HG03095 (cell line): Measurements from ENCODE around the gene CALM3.
"Not testable (repeated sequence)": the region's sequence is repeated elsewhere in the genome, so short reads cannot be mapped to it uniquely, and the experiment has no call there.

Source experiments
- ATAC-seq: cut with Tn5 transposase; IDR thresholded peaks from one replicate; pipeline ENCODE4 v1.9.1; 2021; ENCODE audit warnings: moderate library complexity; ENCODE audit not compliant: unreplicated experiment

The CALM3 gene

GRCh38 chr19:46601318-46602224 lies at the start of gene CALM3:
TSS of gene CALM3 (plus strand) at chr19:46601330. CDS start at chr19:46601435, 105 bp downstream.
- ATAC-seq = no peak

DNA sequence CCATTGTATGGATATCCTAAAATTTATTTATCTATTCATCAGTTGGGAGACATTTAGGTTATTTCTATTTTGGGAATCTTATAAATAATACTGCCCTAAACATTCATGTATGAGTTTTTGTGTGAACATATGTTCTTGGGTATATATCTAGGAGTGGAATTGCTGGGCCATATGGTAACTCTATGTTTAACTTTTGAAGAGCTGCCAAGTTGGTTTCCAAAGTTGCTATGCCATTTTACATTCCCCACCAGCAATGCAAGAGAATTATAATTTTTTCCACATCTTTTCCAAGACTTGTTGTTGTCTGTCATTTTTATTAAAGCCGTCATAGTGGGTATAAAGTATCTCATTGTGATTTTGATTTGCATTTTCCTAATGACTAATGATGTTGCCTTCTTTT lies 48.2 kb upstream of the CALM3 start:
- ATAC-seq = no peak

- no peak for ATAC-seq
Measured at GRCh38 chr19:46554161-46554560, 47.0 kb upstream of the CALM3 start.

DNA sequence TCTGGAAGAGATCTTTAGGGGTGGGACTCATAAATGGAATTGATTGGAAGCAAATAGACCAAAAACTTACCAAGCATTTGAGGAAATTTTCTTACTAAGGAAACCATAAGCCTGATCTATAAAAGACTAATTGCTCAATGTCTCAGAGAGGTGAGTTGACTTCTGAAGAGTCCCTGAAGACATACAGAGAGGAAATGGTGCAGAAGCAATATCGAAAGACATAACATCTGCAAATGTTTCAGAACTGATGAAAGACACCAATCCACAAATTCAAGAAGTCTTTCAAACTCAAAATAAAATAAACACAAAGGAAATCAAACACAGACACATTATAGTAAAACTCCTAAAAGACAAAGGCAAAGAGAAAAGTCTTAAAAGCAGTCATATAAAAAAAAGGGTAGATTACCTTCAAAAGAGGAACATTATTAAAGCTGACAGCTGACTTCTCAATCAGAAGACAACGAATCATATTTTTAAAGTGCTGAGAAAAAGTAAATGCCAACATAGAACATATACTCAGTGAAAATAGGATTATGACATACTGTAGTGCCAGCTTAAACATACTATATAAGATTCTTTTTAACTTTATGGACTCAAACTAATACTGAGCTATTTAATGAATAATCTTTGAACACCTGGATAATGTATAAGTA lies 45.4 kb upstream of the CALM3 start:
- ATAC-seq = no peak

- not testable (repeated sequence) for ATAC-seq
Measured at GRCh38 chr19:46556471-46556870, 44.7 kb upstream of the CALM3 start.

GRCh38 chr19:46559203-46559602 lies 41.9 kb upstream of the CALM3 start:
- no peak for ATAC-seq

GRCh38 chr19:46559675-46560074 lies 41.5 kb upstream of the CALM3 start:
- not testable (repeated sequence) for ATAC-seq

- ATAC-seq = no peak
Measured at GRCh38 chr19:46564701-46565100, 36.4 kb upstream of the CALM3 start.

DNA sequence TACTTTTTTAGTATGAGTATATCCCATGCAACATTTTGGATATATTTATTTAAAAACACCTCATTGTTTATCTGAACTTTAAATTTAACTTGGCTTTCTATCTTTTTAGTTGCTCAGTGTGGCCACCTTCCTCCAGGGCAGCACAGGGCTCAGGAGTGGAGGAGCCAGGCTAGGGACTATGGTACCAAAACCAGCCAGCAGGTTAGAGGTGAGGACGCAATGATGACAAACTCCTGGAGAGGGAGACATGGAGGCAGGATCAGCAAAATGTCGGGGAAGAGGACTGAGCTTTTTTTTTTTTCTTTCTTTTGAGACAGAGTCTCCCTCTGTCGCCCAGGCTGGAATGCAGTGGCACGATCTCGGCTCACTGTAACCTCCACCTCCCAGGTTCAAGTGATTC lies 29.6 kb upstream of the CALM3 start:
- no peak for ATAC-seq

DNA sequence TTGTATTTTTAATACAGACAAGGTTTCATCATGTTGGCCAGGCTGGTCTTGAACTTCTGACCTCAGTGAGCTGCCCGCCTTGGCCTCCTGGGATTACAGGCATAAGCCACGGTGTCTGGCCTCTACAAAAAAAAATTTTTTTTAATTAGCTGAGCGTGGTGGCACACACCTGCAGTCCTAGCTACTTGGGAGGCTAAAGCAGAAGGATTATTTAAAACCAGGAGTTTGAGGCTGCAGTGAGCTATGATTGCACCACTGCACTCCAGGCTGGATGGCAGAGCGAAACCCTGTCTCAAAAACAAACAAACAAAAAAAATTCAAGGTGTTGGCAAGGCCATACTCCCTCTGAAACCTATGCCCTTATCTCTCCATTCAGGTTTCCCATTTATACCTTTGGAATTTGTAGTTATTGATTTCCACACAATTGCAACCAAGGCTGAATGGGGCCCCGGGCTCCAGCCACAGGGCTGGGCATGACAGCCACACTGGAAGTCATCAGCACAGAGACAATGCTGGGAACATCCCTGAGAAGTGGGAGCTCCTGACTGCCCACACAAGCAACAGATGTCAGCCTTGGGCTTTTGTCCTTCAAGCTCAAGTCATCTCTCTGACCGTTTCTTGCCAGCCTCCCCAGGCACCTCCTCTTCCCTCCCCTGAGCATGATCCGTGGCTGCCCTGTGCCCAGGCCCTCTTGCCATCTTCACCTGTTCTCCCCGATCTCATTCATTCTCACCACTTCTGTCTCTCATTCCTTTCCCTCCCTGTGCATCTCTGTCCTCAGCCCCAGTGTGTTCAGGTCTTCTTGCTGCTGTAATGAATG lies 27.2 kb upstream of the CALM3 start:
- ATAC-seq = no peak

- no peak for ATAC-seq
Measured at GRCh38 chr19:46574533-46574932, 26.6 kb upstream of the CALM3 start.

GRCh38 chr19:46578450-46578849 lies 22.7 kb upstream of the CALM3 start:
- ATAC-seq = no peak

- ATAC-seq = no peak
Measured at GRCh38 chr19:46579361-46579879, 21.7 kb upstream of the CALM3 start.

- no peak for ATAC-seq
Measured at GRCh38 chr19:46580247-46580646, 20.9 kb upstream of the CALM3 start.

DNA sequence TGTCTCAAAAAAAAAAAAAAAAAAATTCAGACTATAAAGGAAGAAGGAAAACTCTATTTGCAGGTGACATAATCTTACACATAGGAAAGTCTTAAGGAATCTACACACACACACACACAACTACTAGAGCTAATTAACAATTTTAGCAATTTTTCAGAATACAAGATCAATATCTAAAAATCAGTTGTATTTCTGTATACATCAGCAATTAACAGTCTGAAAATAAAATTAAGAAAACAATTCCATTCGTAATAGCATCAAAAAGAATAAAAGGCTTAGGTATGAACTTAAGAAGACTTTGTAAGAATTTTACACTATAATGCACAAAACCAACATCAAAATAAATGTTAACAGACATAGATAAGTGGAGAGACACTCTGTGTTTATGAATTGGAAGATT lies 15.6 kb upstream of the CALM3 start:
- no peak for ATAC-seq

DNA sequence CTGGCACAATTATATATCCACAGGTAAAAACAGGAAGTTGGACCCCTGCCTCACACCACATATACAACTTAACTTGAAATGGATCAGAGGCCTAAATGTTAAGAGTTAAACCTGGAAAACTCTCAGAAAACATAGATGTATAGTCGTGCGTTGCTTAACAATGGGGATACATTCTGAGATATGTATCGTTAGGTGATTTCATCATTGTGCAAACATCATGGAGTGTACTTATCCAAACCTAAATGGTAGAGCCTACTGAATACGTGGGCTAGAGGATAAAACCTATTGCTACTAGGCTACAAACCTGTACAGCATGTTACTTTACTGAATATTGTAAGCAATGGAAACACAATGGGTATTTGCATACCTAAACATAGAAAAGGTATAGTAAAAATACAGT lies 14.8 kb upstream of the CALM3 start:
- no peak for ATAC-seq

- ATAC-seq = no peak
Measured at GRCh38 chr19:46587861-46588260, 13.3 kb upstream of the CALM3 start.

DNA sequence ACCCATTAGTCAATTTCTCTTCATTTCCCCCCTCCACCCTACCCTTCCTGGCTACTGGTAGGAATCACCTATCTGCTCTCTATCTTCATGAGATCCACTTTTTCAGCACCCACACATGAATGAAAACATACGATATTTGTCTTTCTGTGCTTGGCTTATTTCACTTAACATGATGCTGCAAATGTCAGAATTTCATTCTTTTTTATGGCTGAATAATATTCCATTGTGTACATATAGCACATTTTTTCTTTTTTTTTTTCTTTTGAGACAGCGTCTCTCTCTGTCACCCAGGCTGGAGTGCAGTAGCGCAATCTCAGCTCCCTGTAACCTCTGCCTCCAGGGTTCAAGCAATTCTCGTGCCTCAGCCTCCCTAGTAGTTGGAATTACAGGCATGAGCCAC lies 9.9 kb upstream of the CALM3 start:
- ATAC-seq = no peak

GRCh38 chr19:46591870-46592269 lies 9.3 kb upstream of the CALM3 start:
- ATAC-seq = no peak

DNA sequence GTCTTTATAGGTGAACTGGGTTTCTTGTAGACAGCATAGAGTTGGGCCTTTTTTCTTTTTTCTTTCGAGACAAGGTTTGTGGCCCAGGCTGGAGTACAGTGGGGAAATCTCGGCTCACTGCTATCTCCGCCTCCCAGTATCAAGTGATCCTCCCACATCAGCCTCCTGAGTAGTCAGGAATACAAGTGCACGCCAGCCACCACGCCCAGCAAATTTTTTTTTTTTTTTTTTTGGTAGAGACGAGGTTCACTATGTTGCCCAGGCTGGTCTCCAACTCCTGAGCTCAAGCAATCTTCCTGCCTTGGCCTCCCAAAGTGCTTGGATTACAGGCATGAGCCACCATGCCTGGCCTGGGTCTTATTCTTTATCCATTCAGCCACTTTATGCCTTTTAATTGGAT lies 5.1 kb upstream of the CALM3 start:
- no peak for ATAC-seq

DNA sequence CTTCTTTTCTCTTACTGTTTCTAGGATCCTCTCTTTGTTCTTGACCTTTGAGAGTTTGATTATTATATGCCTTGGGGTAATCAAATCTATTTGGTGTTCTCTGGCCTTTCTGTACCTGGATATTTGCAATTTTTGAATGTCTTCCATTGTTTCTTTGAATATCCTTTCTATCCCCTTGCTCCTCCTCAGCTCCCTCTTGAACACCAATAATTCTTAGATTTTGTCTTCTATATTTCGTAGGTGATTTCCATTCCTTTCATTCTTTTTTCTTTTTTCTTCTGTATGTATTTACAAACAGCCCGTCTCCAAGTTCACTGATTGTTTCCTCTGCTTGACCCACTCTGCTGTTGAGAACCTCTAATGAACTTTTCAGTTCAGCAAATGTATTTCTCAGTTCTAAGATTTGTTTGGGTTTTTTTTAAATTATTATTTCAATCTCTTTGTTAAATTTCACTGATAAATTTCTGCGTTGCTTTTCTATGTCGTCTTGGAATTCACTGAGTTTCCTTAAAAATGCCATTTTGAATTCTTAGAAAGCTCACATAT lies 2.7 kb upstream of the CALM3 start:
- ATAC-seq = no peak
